OCI-LY1 (cell line): Measurements from ENCODE around the gene TWSG1.

Experiments used
- H2AFZ ChIP-seq: fragments of 200-600 bp; sonication (generic), shearing (Covaris generic); 2 replicates; pipeline ENCODE4 v1.6.0; 2014; ENCODE audit warnings: antibody characterized with exemption, mild to moderate bottlenecking, low read length
- H3F3A ChIP-seq: fragments of 200-600 bp; sonication (generic), shearing (Covaris generic); 2 replicates; pipeline ENCODE4 v1.6.0; 2014; ENCODE audit warnings: mild to moderate bottlenecking, antibody characterized with exemption, low read length, moderate library complexity; ENCODE audit not compliant: insufficient read depth
- H3K27ac ChIP-seq: fragments of 200-600 bp; sonication (generic); 2 replicates; pipeline ENCODE4 v1.5.1; 2014; ENCODE audit warnings: low read length, mixed run types, mild to moderate bottlenecking, low read depth; ENCODE audit not compliant: poor library complexity, severe bottlenecking
- H3K27me3 ChIP-seq: fragments of 200-600 bp; sonication (generic); 2 replicates; pipeline ENCODE4 v1.6.0; 2014; ENCODE audit warnings: antibody characterized with exemption, mild to moderate bottlenecking, low read length, moderate library complexity; ENCODE audit not compliant: insufficient read depth
- H3K36me3 ChIP-seq: fragments of 200-600 bp; sonication (generic); 2 replicates; pipeline ENCODE4 v1.6.1; 2014; ENCODE audit warnings: mild to moderate bottlenecking, antibody characterized with exemption, low read length, moderate library complexity, mixed read lengths; ENCODE audit not compliant: insufficient read depth
- H3K4me1 ChIP-seq: fragments of 200-600 bp; sonication (generic); 2 replicates; pipeline ENCODE4 v1.5.1; 2014; ENCODE audit warnings: mild to moderate bottlenecking, low read length, moderate library complexity; ENCODE audit not compliant: insufficient read depth, severe bottlenecking
- H3K4me2 ChIP-seq: fragments of 200-600 bp; sonication (generic), shearing (Covaris generic); 2 replicates; pipeline ENCODE4 v1.6.1; 2014; ENCODE audit warnings: low read length
- H3K4me3 ChIP-seq: fragments of 200-600 bp; sonication (generic); 2 replicates; pipeline ENCODE4 v1.5.1; 2014; ENCODE audit warnings: low read length, low read depth, mild to moderate bottlenecking, mixed read lengths; ENCODE audit not compliant: poor library complexity, severe bottlenecking
- H3K79me2 ChIP-seq: fragments of 200-600 bp; shearing (Covaris generic); 2 replicates; pipeline ENCODE4 v1.6.1; 2016; ENCODE audit warnings: mixed run types, low read length, mixed read lengths; ENCODE audit not compliant: insufficient read depth
- H3K9ac ChIP-seq: fragments of 200-600 bp; sonication (generic), shearing (Covaris generic); 2 replicates; pipeline ENCODE4 v1.6.1; 2014; ENCODE audit warnings: mild to moderate bottlenecking, low read length, mixed read lengths
- H3K9me2 ChIP-seq: fragments of 200-600 bp; sonication (generic), shearing (Covaris generic); 2 replicates; pipeline ENCODE4 v1.6.1; 2014; ENCODE audit warnings: low read depth, mild to moderate bottlenecking, low read length, mixed read lengths
- H3K9me3 ChIP-seq: fragments of 200-600 bp; shearing (Covaris generic); 2 replicates; pipeline ENCODE4 v1.6.1; 2014; ENCODE audit warnings: low read length, mixed read lengths
- H4K20me1 ChIP-seq: fragments of 200-600 bp; sonication (generic), shearing (Covaris generic); 2 replicates; pipeline ENCODE4 v1.6.0; 2016; ENCODE audit warnings: mild to moderate bottlenecking, low read length; ENCODE audit not compliant: insufficient read depth
- CTCF ChIP-seq: fragments of 200-600 bp; sonication (generic), shearing (Covaris generic); IDR thresholded peaks from 2 replicates; pipeline ENCODE4 v1.5.1; 2017; ENCODE audit warnings: mild to moderate bottlenecking, antibody characterized with exemption, low read length, moderate library complexity, mixed read lengths
- EZH2 ChIP-seq: fragments of 200-600 bp; sonication (generic), shearing (Covaris generic); IDR thresholded peaks from 2 replicates; pipeline ENCODE4 v1.8.0; 2017; ENCODE audit warnings: borderline replicate concordance, mixed run types, mild to moderate bottlenecking, antibody characterized with exemption, low read length, moderate library complexity, mixed read lengths

Gene TWSG1

GRCh38 chr18:9289698-9290097 lies 44.9 kb upstream of the TWSG1 start:
- Histone ChIP-seq H3K9me3 (peaks cover 10% of the 10 kb centered on the region; the same call in 1 of the 2 replicates), H3K9ac (no peak overlapping the region), H3K27me3 (no peaks in the 10 kb centered on the region), H3K4me2 (no peak overlapping the region), H3K4me1 (no peaks in the 10 kb centered on the region), H4K20me1 (no peaks in the 10 kb centered on the region), H3K36me3 (no peaks in the 10 kb centered on the region), H2AFZ (no peak overlapping the region), H3K9me2 (no peaks in the 10 kb centered on the region), H3F3A (no peaks in the 10 kb centered on the region), H3K79me2 (no peaks in the 10 kb centered on the region), H3K27ac (no peak overlapping the region), H3K4me3 (no peak overlapping the region)
- TF ChIP-seq EZH2 (no peak), CTCF (no peak)

DNA sequence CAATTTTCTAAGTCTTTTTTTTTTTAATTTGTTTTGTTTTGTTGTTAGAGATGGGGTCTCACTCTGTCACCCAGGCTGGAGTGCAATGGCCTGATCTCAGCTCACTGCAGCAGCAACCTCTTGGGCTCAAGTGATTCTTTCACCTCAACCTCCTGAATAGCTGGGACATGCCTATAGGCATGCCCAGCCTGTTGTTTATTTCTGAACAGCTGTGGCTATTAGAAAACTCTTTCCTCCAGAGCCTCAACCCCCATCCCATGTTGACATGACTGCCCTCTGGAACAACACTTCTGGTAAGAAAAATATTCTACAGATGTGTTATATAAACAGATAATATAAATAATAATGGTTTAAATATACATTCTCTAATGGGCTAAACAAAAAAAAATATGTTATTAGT lies 44.4 kb upstream of the TWSG1 start:
- no peaks in the 10 kb centered on the region for H3F3A ChIP-seq
- no peaks in the 10 kb centered on the region for H3K27me3 ChIP-seq
- no peak overlapping the region for H2AFZ ChIP-seq
- no peak overlapping the region for H3K27ac ChIP-seq
- no peak for TF ChIP-seq CTCF
- TF ChIP-seq EZH2: no peak
- H4K20me1 ChIP-seq: no peaks in the 10 kb centered on the region
- no peak overlapping the region for H3K9ac ChIP-seq
- no peaks in the 10 kb centered on the region for H3K79me2 ChIP-seq
- H3K4me3 ChIP-seq: no peak overlapping the region
- H3K4me2 ChIP-seq: no peak overlapping the region
- H3K9me3 ChIP-seq: peaks cover 10% of the 10 kb centered on the region; the same call in 1 of the 2 replicates
- no peaks in the 10 kb centered on the region for H3K9me2 ChIP-seq
- no peaks in the 10 kb centered on the region for H3K4me1 ChIP-seq
- H3K36me3 ChIP-seq: no peaks in the 10 kb centered on the region

- TF ChIP-seq EZH2: no peak
- no peak for TF ChIP-seq CTCF
- H3K9me2 ChIP-seq: no peaks in the 10 kb centered on the region
- no peaks in the 10 kb centered on the region for H3K4me1 ChIP-seq
- no peaks in the 10 kb centered on the region for H3K79me2 ChIP-seq
- peaks cover 10% of the 10 kb centered on the region; the same call in 1 of the 2 replicates for H3K9me3 ChIP-seq
- no peaks in the 10 kb centered on the region for H4K20me1 ChIP-seq
- H3K27ac ChIP-seq: no peak overlapping the region
- no peak overlapping the region for H3K4me2 ChIP-seq
- H2AFZ ChIP-seq: no peak overlapping the region
- H3K9ac ChIP-seq: no peak overlapping the region
- no peaks in the 10 kb centered on the region for H3F3A ChIP-seq
- no peak overlapping the region for H3K4me3 ChIP-seq
- H3K27me3 ChIP-seq: no peaks in the 10 kb centered on the region
- no peaks in the 10 kb centered on the region for H3K36me3 ChIP-seq
These were observed 42.5 kb upstream of the TWSG1 start for GRCh38 chr18:9292047-9292446.
